ENCODE results near the gene FARP2. TPM values are rescaled to one million over a fixed set of nuclear protein-coding genes. Genes with fewer than 3 reads are reported as not detected.

The FARP2 gene
- total RNA-seq, 1 experiment from 2014 or later: 89.1 TPM

DNA sequence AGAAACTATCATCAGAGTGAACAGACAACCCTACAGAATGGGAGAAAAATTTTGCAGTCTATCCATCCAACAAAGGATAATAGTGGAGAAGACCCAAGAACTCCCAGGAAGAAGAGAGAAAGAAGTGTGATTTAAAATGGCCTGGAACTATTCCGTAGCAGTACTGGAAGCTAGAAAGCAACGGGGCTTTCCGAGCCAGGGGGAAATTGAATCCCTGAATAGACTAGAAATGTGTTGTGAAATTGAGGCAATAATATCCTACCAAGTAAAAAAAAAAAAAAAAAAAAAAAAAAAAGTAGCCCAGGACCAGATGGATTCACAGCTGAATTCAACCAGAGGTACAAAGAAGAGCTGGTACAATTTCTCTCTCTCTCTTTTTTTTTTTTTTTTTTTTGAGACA is 69.3 kb downstream of the FARP2 start:
- DNase-seq: no peak
- no peaks in the 10 kb centered on the region for H3K27me3 ChIP-seq (ENCODE audit: insufficient read depth, low read depth)
- H2AFZ ChIP-seq: no peak overlapping the region
- ChIA-PET CTCF (no interaction called here), POLR2A (ENCODE audit: unreplicated experiment) (no interaction called here)
- no peaks in the 10 kb centered on the region for H3K9me2 ChIP-seq (ENCODE audit: insufficient read depth)
- no peaks in the 10 kb centered on the region for H3K79me2 ChIP-seq (ENCODE audit: low read depth)
- no peak for TF ChIP-seq EZH2 (IDR thresholded peaks at IDR 0.05; ENCODE audit: low read depth)
- TF ChIP-seq, protein P1, sequence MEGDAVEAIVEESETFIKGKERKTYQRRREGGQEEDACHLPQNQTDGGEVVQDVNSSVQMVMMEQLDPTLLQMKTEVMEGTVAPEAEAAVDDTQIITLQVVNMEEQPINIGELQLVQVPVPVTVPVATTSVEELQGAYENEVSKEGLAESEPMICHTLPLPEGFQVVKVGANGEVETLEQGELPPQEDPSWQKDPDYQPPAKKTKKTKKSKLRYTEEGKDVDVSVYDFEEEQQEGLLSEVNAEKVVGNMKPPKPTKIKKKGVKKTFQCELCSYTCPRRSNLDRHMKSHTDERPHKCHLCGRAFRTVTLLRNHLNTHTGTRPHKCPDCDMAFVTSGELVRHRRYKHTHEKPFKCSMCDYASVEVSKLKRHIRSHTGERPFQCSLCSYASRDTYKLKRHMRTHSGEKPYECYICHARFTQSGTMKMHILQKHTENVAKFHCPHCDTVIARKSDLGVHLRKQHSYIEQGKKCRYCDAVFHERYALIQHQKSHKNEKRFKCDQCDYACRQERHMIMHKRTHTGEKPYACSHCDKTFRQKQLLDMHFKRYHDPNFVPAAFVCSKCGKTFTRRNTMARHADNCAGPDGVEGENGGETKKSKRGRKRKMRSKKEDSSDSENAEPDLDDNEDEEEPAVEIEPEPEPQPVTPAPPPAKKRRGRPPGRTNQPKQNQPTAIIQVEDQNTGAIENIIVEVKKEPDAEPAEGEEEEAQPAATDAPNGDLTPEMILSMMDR (conservative IDR thresholded peaks at IDR 0.05): no peak
- no peaks in the 10 kb centered on the region for H3F3A ChIP-seq (ENCODE audit: insufficient read depth, low read depth)
- H3K4me3 ChIP-seq: no peak overlapping the region
- BruUV-seq (replicated peaks): no TSS peak
- H3K4me2 ChIP-seq: no peak overlapping the region
- H3K9me3 ChIP-seq (ENCODE audit: insufficient read depth, low read depth): no peaks in the 10 kb centered on the region
- H3K4me1 ChIP-seq (replicated peaks; ENCODE audit: insufficient read depth): no peaks in the 10 kb centered on the region
- H3K36me3 ChIP-seq (ENCODE audit: low read depth): peaks cover 3% of the 10 kb centered on the region; the same call in 1 of the 2 replicates
- intact Hi-C loops (cut with micrococcal nuclease; ENCODE audit: unreplicated experiment): no loop called here
- no peak overlapping the region for H3K27ac ChIP-seq
- H4K20me1 ChIP-seq (ENCODE audit: insufficient read depth): no peaks in the 10 kb centered on the region

DNA sequence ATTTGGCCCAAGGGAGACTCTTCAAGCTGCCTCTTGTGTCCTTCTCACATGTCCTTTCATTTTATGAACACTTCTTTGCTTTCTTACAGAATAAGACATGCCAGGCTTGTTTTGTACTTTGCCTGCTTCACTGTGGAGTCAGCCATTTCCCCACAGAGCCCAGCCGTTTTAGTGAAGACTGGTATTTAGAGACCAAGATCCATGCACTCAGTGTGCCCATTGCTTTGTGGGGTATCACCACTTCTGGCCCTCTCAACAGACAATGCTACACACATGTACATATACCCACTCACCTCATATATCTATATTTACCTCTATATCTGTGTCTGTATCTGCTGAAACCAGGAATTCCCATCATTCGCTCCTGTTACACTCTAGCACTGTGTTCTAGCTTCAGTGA is 74.1 kb downstream of the FARP2 start:
- H3F3A ChIP-seq (ENCODE audit: insufficient read depth, low read depth): no peaks in the 10 kb centered on the region
- no peak overlapping the region for H3K4me3 ChIP-seq
- H3K27me3 ChIP-seq (ENCODE audit: insufficient read depth, low read depth): no peaks in the 10 kb centered on the region
- POLR2A ChIA-PET (ENCODE audit: unreplicated experiment): interaction anchor here (0.6 kb wide), 1 partner anchor 168 kb away, joined by 3 read pairs; no protein-coding TSS in a partner anchor
- no peak overlapping the region for H3K27ac ChIP-seq
- H2AFZ ChIP-seq: no peak overlapping the region
- BruUV-seq (replicated peaks): no TSS peak
- peaks cover 27% of the 10 kb centered on the region; the same call in 1 of the 2 replicates for H3K36me3 ChIP-seq (ENCODE audit: low read depth)
- no peak overlapping the region for H3K4me2 ChIP-seq
- CTCF ChIA-PET: no interaction called here
- TF ChIP-seq, protein P1 (conservative IDR thresholded peaks at IDR 0.05): no peak
- TF ChIP-seq EZH2 (IDR thresholded peaks at IDR 0.05; ENCODE audit: low read depth): no peak
- no peaks in the 10 kb centered on the region for H3K9me2 ChIP-seq (ENCODE audit: insufficient read depth)
- DNase-seq: no peak
- H3K4me1 ChIP-seq (replicated peaks; ENCODE audit: insufficient read depth): no peaks in the 10 kb centered on the region
- intact Hi-C loops (cut with micrococcal nuclease; ENCODE audit: unreplicated experiment): no loop called here
- no peaks in the 10 kb centered on the region for H3K9me3 ChIP-seq (ENCODE audit: insufficient read depth, low read depth)
- no peaks in the 10 kb centered on the region for H3K79me2 ChIP-seq (ENCODE audit: low read depth)
- H4K20me1 ChIP-seq (ENCODE audit: insufficient read depth): no peaks in the 10 kb centered on the region

DNA sequence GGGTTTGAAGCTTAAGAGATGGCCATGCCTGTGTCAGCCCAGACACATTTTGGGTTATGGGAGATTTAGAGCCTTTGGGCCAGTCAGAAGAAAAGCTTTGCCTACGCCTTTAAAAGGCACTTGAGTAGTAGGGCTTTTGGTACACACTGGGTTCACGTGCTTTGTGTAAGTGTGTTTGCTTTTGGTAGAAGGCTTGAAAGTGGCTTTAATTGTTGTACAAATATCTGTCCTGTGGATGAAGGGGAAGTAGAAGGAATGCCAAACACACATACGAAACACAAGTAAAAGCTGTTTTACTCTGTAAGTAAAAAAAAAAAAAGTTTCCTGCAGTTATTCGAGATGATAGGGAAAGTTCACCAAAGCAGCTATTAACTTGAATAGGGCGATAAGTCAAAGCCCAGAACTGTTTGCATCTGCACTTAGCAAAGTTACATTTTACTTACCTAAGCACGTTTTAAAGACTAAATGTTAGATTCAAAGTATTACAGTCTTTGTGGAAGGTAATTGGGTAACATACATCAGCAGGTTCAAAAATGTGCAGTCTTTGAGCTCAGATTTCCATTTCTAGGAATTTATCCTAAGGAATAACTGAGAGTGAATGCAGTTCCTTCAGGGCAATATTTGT is 76.9 kb downstream of the FARP2 start:
- Histone ChIP-seq H3K4me3 (no peak overlapping the region), H3K4me1 (replicated peaks; ENCODE audit: insufficient read depth) (no peaks in the 10 kb centered on the region), H3K27me3 (ENCODE audit: insufficient read depth, low read depth) (no peaks in the 10 kb centered on the region), H2AFZ (no peak overlapping the region), H3K79me2 (ENCODE audit: low read depth) (no peaks in the 10 kb centered on the region), H3K9me3 (ENCODE audit: insufficient read depth, low read depth) (no peaks in the 10 kb centered on the region), H4K20me1 (ENCODE audit: insufficient read depth) (no peaks in the 10 kb centered on the region), H3F3A (ENCODE audit: insufficient read depth, low read depth) (no peaks in the 10 kb centered on the region), H3K9me2 (ENCODE audit: insufficient read depth) (no peaks in the 10 kb centered on the region), H3K27ac (no peak overlapping the region), H3K4me2 (no peak overlapping the region), H3K36me3 (ENCODE audit: low read depth) (peaks cover 27% of the 10 kb centered on the region; the same call in 1 of the 2 replicates)
- ChIA-PET POLR2A (ENCODE audit: unreplicated experiment) (interaction anchor here (0.6 kb wide), 1 partner anchor 118 kb away, joined by 5 read pairs; no protein-coding TSS in a partner anchor), CTCF (no interaction called here)
- intact Hi-C loops (cut with micrococcal nuclease; ENCODE audit: unreplicated experiment): no loop called here
- TF ChIP-seq, protein P1 (conservative IDR thresholded peaks at IDR 0.05): no peak
- no peak for TF ChIP-seq EZH2 (IDR thresholded peaks at IDR 0.05; ENCODE audit: low read depth)
- BruUV-seq (replicated peaks): no TSS peak
- DNase-seq: no peak

All from PC-9 (cell line).